Activated T-helper 1 cell treated with anti-CD3 and anti-CD28 coated beads, Interleukin-2, amount 50 U/mL, for 16 hours (primary cell): ENCODE data around the gene HDDC3.
A peak's percentile ranks its signal among the peaks of the same experiment; 100 is the strongest.

Experiments
- DNase-seq, 2 donors: peaks; one replicate each; pipeline ENCODE4 v3.0.0-alpha.2; 2020; ENCODE audit warnings: low read depth in 1 of 2, low spot score in 1 of 2

Gene HDDC3

GRCh38 chr15:90892498-90893174 is 39.7 kb downstream of the HDDC3 start:
- DNase-seq, result no peak

- DNase-seq, result no peak
These were observed 40.3 kb downstream of the HDDC3 start for GRCh38 chr15:90892023-90892422.

- no peak for DNase-seq
These were observed 40.9 kb downstream of the HDDC3 start for GRCh38 chr15:90891346-90891949.

- DNase-seq, result no peak
These were observed 41.5 kb downstream of the HDDC3 start for GRCh38 chr15:90890839-90891238.

GRCh38 chr15:90889736-90890456 is 42.5 kb downstream of the HDDC3 start:
- DNase-seq, result no peak

GRCh38 chr15:90889313-90889730 is 43.0 kb downstream of the HDDC3 start:
- DNase-seq, result no peak

GRCh38 chr15:90887037-90887481 is 45.3 kb downstream of the HDDC3 start:
- DNase-seq, result no peak

- no peak for DNase-seq
These were observed 46.1 kb downstream of the HDDC3 start for GRCh38 chr15:90886291-90886614.

- DNase-seq, result peak; percentile 58 to 64
These were observed 46.7 kb downstream of the HDDC3 start for GRCh38 chr15:90885432-90886290.

- DNase-seq, result no peak
These were observed 47.5 kb downstream of the HDDC3 start for GRCh38 chr15:90884719-90885431.

- DNase-seq, result no peak
These were observed 48.2 kb downstream of the HDDC3 start, which contains the start of gene FES for GRCh38 chr15:90883976-90884718. FES (plus strand) TSS chr15:90884504; CDS start chr15:90885046, 542 bp downstream.

- DNase-seq, result no peak
These were observed 48.8 kb downstream of the HDDC3 start for GRCh38 chr15:90883526-90883975.

- DNase-seq, result no peak
These were observed 49.4 kb downstream of the HDDC3 start for GRCh38 chr15:90882781-90883525.

- no peak for DNase-seq
These were observed 50.2 kb downstream of the HDDC3 start for GRCh38 chr15:90881978-90882721.

GRCh38 chr15:90881181-90881977 is 51.0 kb downstream of the HDDC3 start:
- no peak for DNase-seq

- no peak for DNase-seq
These were observed 51.8 kb downstream of the HDDC3 start for GRCh38 chr15:90880381-90881145.
